ENCODE results near the gene ADRA2B.

The ADRA2B gene

GRCh38 chr2:96146153-96146880 lies 29.9 kb upstream of the ADRA2B start:
- TF ChIP-seq EP300 (IDR thresholded peaks at IDR 0.05; ENCODE audit: borderline replicate concordance): no peak
- no peak for TF ChIP-seq USF1 (IDR thresholded peaks at IDR 0.05)
- no peak for TF ChIP-seq MAX (IDR thresholded peaks at IDR 0.05)

GRCh38 chr2:96145848-96146152 lies 29.4 kb upstream of the ADRA2B start:
- TF ChIP-seq CREB1 (IDR thresholded peaks at IDR 0.05; ENCODE audit: low read depth) (no peak), EGR1 (IDR thresholded peaks at IDR 0.05) (no peak), CEBPB (IDR thresholded peaks at IDR 0.05) (no peak), MAX (IDR thresholded peaks at IDR 0.05) (no peak), TEAD4 (IDR thresholded peaks at IDR 0.05) (no peak), REST (IDR thresholded peaks at IDR 0.05; ENCODE audit: low read depth) (no peak), NFIC (IDR thresholded peaks at IDR 0.05) (no peak), TCF12 (IDR thresholded peaks at IDR 0.05; ENCODE audit: low read depth) (no peak), TAF1 (IDR thresholded peaks at IDR 0.05; ENCODE audit: low read depth) (no peak), EP300 (IDR thresholded peaks at IDR 0.05; ENCODE audit: borderline replicate concordance) (no peak), FOXM1 (IDR thresholded peaks at IDR 0.05; ENCODE audit: borderline replicate concordance, low read depth) (no peak)

- TF ChIP-seq TCF12 (IDR thresholded peaks at IDR 0.05; ENCODE audit: low read depth) (no peak), CREB1 (IDR thresholded peaks at IDR 0.05; ENCODE audit: low read depth) (no peak), YY1 (IDR thresholded peaks at IDR 0.05; ENCODE audit: low read depth) (0 out of 2 replicates have a peak, but pooled peaks have one; percentile 27), MAX (IDR thresholded peaks at IDR 0.05) (peak; percentile 98), USF1 (IDR thresholded peaks at IDR 0.05) (peak; percentile 84), NFIC (IDR thresholded peaks at IDR 0.05) (peak; percentile 76; the same call in 1 of the 2 replicates), EGR1 (IDR thresholded peaks at IDR 0.05) (peak; percentile 65), TEAD4 (IDR thresholded peaks at IDR 0.05) (peak; percentile 63), REST (IDR thresholded peaks at IDR 0.05; ENCODE audit: low read depth) (no peak), TAF1 (IDR thresholded peaks at IDR 0.05; ENCODE audit: low read depth) (0 out of 2 replicates have a peak, but pooled peaks have one; percentile 22)
Measured at GRCh38 chr2:96145036-96145847, 28.9 kb upstream of the ADRA2B start, which contains the start of gene DUSP2. DUSP2 (minus strand) TSS chr2:96145440; CDS start chr2:96145354, 86 bp downstream.

GRCh38 chr2:96144481-96145035 lies 28.2 kb upstream of the ADRA2B start:
- TF ChIP-seq TEAD4 (IDR thresholded peaks at IDR 0.05): no peak

GRCh38 chr2:96143848-96144480 lies 27.6 kb upstream of the ADRA2B start:
- no peak for TF ChIP-seq CEBPB (IDR thresholded peaks at IDR 0.05)
- TF ChIP-seq REST (IDR thresholded peaks at IDR 0.05; ENCODE audit: low read depth): no peak
- TF ChIP-seq RAD21 (IDR thresholded peaks at IDR 0.05; ENCODE audit: low read depth): no peak
- TF ChIP-seq ZBTB7A (IDR thresholded peaks at IDR 0.05; ENCODE audit: low read depth): no peak
- TF ChIP-seq TEAD4 (IDR thresholded peaks at IDR 0.05): no peak
- TF ChIP-seq CREB1 (IDR thresholded peaks at IDR 0.05; ENCODE audit: low read depth): no peak
- TF ChIP-seq TAF1 (IDR thresholded peaks at IDR 0.05; ENCODE audit: low read depth): no peak
- TF ChIP-seq YY1 (IDR thresholded peaks at IDR 0.05; ENCODE audit: low read depth): no peak
